ENCODE measurements around the gene UMODL1. TPM values are rescaled to one million over a fixed set of nuclear protein-coding genes. Genes with fewer than 3 reads are reported as not detected.
"Not testable (repeated sequence)": the region's sequence is repeated elsewhere in the genome, so short reads cannot be mapped to it uniquely, and the experiment has no call there.

Gene UMODL1
- total RNA-seq, 1 experiment from 2014 or later = 0.30 TPM

GRCh38 chr21:42061986-42062235 is 9.2 kb upstream of the UMODL1 start:
- no peaks in the 10 kb centered on the region for H3K36me3 ChIP-seq
- H3K4me3 ChIP-seq = no peak overlapping the region
- no peaks in the 10 kb centered on the region for H3K9me3 ChIP-seq (replicated peaks)
- H3K27me3 ChIP-seq = peaks cover 46% of the 10 kb centered on the region
- no peak for DNase-seq
- H3K4me1 ChIP-seq = no peaks in the 10 kb centered on the region
- no peak overlapping the region for H3K27ac ChIP-seq

- H3K9me3 ChIP-seq (replicated peaks) = no peaks in the 10 kb centered on the region
- H3K27ac ChIP-seq = no peak overlapping the region
- DNase-seq = no peak
- H3K36me3 ChIP-seq = no peaks in the 10 kb centered on the region
- no peaks in the 10 kb centered on the region for H3K4me1 ChIP-seq
- peaks cover 46% of the 10 kb centered on the region for H3K27me3 ChIP-seq
- no peak overlapping the region for H3K4me3 ChIP-seq
Measured at GRCh38 chr21:42062236-42063022, 8.7 kb upstream of the UMODL1 start.

- H3K27ac ChIP-seq = no peak overlapping the region
- DNase-seq = no peak
- H3K27me3 ChIP-seq = peaks cover 46% of the 10 kb centered on the region
- H3K9me3 ChIP-seq (replicated peaks) = no peaks in the 10 kb centered on the region
- H3K4me3 ChIP-seq = no peak overlapping the region
- no peaks in the 10 kb centered on the region for H3K36me3 ChIP-seq
- no peaks in the 10 kb centered on the region for H3K4me1 ChIP-seq
Measured at GRCh38 chr21:42063191-42063570, 7.9 kb upstream of the UMODL1 start.

GRCh38 chr21:42063571-42064521 is 7.3 kb upstream of the UMODL1 start:
- H3K27me3 ChIP-seq = peaks cover 45% of the 10 kb centered on the region
- H3K36me3 ChIP-seq = no peaks in the 10 kb centered on the region
- H3K4me3 ChIP-seq = no peak overlapping the region
- H3K9me3 ChIP-seq (replicated peaks) = no peaks in the 10 kb centered on the region
- DNase-seq = no peak
- no peak overlapping the region for H3K27ac ChIP-seq
- H3K4me1 ChIP-seq = no peaks in the 10 kb centered on the region

GRCh38 chr21:42066521-42066920 is 4.6 kb upstream of the UMODL1 start:
- DNase-seq = no peak
- no peaks in the 10 kb centered on the region for H3K9me3 ChIP-seq (replicated peaks)
- H3K27ac ChIP-seq = no peak overlapping the region
- no peaks in the 10 kb centered on the region for H3K4me1 ChIP-seq
- no peak overlapping the region for H3K4me3 ChIP-seq
- peaks cover 20% of the 10 kb centered on the region for H3K27me3 ChIP-seq
- H3K36me3 ChIP-seq = no peaks in the 10 kb centered on the region

- DNase-seq = no peak
- peaks cover 8% of the 10 kb centered on the region for H3K27me3 ChIP-seq
- H3K4me1 ChIP-seq = no peaks in the 10 kb centered on the region
- no peaks in the 10 kb centered on the region for H3K9me3 ChIP-seq (replicated peaks)
- no peak overlapping the region for H3K27ac ChIP-seq
- H3K36me3 ChIP-seq = no peaks in the 10 kb centered on the region
- no peak overlapping the region for H3K4me3 ChIP-seq
Measured at GRCh38 chr21:42067531-42068255, 3.4 kb upstream of the UMODL1 start.

GRCh38 chr21:42068256-42068545 is 2.9 kb upstream of the UMODL1 start:
- Histone ChIP-seq H3K27ac (no peak overlapping the region), H3K4me1 (no peaks in the 10 kb centered on the region), H3K4me3 (no peak overlapping the region), H3K9me3 (replicated peaks) (no peaks in the 10 kb centered on the region), H3K36me3 (no peaks in the 10 kb centered on the region), H3K27me3 (peaks cover 3% of the 10 kb centered on the region)
- no peak for DNase-seq

GRCh38 chr21:42068592-42068991 is 2.5 kb upstream of the UMODL1 start:
- Histone ChIP-seq H3K4me1 (no peaks in the 10 kb centered on the region), H3K4me3 (no peak overlapping the region), H3K27me3 (no peaks in the 10 kb centered on the region; the same call in none of the 2 replicates), H3K9me3 (replicated peaks) (no peaks in the 10 kb centered on the region), H3K36me3 (no peaks in the 10 kb centered on the region), H3K27ac (no peak overlapping the region)
- DNase-seq = no peak

- no peak for DNase-seq
- H3K9me3 ChIP-seq (replicated peaks) = no peaks in the 10 kb centered on the region
- no peak overlapping the region for H3K27ac ChIP-seq
- no peaks in the 10 kb centered on the region for H3K4me1 ChIP-seq
- no peaks in the 10 kb centered on the region for H3K36me3 ChIP-seq
- H3K27me3 ChIP-seq = no peaks in the 10 kb centered on the region; the same call in none of the 2 replicates
- H3K4me3 ChIP-seq = no peak overlapping the region
Measured at GRCh38 chr21:42069327-42069726, 1.8 kb upstream of the UMODL1 start.

GRCh38 chr21:42069843-42070242 is 1.3 kb upstream of the UMODL1 start:
- no peaks in the 10 kb centered on the region for H3K36me3 ChIP-seq
- no peaks in the 10 kb centered on the region; the same call in 1 of the 2 replicates for H3K27me3 ChIP-seq
- no peak overlapping the region for H3K4me3 ChIP-seq
- H3K4me1 ChIP-seq = no peaks in the 10 kb centered on the region
- no peaks in the 10 kb centered on the region for H3K9me3 ChIP-seq (replicated peaks)
- H3K27ac ChIP-seq = no peak overlapping the region
- no peak for DNase-seq

GRCh38 chr21:42073145-42074099 is 2.3 kb downstream of the UMODL1 start:
- Histone ChIP-seq H3K27ac (no peak overlapping the region), H3K27me3 (no peaks in the 10 kb centered on the region), H3K4me1 (no peaks in the 10 kb centered on the region), H3K9me3 (replicated peaks) (no peaks in the 10 kb centered on the region), H3K36me3 (no peaks in the 10 kb centered on the region), H3K4me3 (no peak overlapping the region)
- peak in 1 of 2 experiments; percentile 13 for DNase-seq

GRCh38 chr21:42075686-42076471 is 4.8 kb downstream of the UMODL1 start:
- Histone ChIP-seq H3K4me1 (no peaks in the 10 kb centered on the region), H3K27ac (no peak overlapping the region), H3K9me3 (replicated peaks) (no peaks in the 10 kb centered on the region), H3K36me3 (no peaks in the 10 kb centered on the region), H3K4me3 (no peak overlapping the region), H3K27me3 (peaks cover 7% of the 10 kb centered on the region; the same call in 1 of the 2 replicates)
- no peak for DNase-seq

- peaks cover 20% of the 10 kb centered on the region for H3K27me3 ChIP-seq
- H3K4me3 ChIP-seq; H3K27ac ChIP-seq; H3K36me3 ChIP-seq; DNase-seq; H3K9me3 ChIP-seq (replicated peaks); H3K4me1 ChIP-seq: not testable (repeated sequence)
Measured at GRCh38 chr21:42077685-42078238, 6.6 kb downstream of the UMODL1 start.
